ENCODE measurements around the gene CCM2. TPM values are rescaled to one million over a fixed set of nuclear protein-coding genes. Genes with fewer than 3 reads are reported as not detected.

The CCM2 gene
- 46.1 and 65.6 TPM in 2 replicates for total RNA-seq

GRCh38 chr7:45000093-45001032 lies at the start of gene CCM2:
CCM2 (plus strand) TSS chr7:45000201; CDS start chr7:45000334, 133 bp downstream.

DNA sequence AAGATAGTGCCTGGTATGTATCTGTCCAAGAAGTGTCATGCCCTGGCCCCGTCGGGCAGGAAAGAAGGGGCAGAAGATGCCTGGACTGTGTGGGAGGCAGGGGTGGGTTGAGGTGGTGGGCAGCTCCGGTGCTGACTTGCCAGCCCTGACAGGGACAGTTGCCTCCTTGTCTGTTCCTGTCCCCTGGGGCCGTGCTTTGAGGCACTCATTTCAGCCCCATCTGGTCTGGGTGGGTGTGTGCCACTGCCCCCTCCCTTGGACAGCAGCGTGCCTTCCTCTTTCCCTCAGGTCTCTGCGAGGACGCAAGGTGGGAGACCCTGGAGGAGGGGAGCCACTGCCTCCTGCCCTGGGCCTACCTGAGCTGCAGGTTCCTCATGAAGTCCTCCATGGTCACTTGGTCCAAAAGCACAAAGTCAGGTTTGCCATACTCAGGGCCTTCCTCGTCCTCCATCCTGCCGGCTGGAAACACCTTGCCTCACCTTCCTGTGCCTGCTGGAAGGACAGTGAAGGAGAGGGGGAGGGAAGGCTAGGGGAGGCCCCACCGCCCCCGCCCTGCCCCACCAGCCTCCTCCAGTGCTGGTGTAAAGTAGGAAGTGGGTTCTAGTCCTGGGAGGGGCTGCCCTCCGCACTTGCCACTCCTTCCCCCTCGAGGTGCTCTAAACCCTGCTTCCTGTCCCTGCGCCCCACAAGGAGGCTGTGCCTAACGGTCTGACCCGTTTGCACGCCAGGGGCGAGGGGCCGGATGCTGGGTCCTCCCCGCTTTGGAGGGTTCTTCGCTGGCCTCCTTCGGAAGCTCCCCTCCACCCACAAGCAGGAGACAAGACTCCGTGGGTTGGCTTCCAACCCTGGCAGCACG lies 21.3 kb upstream of the CCM2 start, which contains the start of gene MYO1G:
Gene MYO1G (minus strand): TSS at position 505 of the 856 bp plus-strand sequence. CDS start 54 bp downstream, at position 451.

DNA sequence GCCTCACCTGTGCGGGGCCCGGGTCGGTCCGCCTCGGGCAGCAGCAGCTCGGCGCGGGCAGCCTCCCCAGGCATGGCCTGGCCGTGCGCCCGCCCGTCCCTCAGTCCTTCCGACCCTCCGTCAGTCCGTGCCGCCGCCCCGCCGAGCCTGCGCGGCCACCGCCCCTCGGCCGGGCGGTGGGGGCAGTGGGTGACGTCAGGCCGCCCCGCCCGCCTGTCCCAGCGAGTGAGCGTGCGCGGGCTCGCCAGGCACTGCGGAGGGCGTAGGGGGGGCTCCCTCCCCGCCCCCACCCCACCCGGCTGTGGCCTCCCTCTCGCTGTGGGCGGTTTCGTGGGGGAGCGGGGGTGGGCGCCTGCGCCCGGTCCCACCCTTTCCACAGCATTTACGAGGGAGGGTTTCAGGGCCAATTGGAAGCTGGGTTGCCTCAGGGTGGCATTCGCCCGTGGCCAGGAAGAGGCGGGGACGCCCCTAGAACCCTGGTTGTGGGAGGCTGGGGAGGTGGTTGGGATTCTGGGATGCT lies 88.9 kb downstream of the CCM2 start, which contains the start of gene NACAD:
Gene NACAD (minus strand): TSS at position 149 of the 520 bp plus-strand sequence. CDS start 75 bp downstream, at position 74.

GRCh38 chr7:45111298-45112223 lies 111.6 kb downstream of the CCM2 start, which contains the start of gene TBRG4:
TBRG4 (minus strand) TSS chr7:45111697; CDS start chr7:45109237, 2,460 bp downstream.

Other genes with a start within 250 kb of the CCM2 start
- 1,496 and 1,621 TPM in 2 replicates for gene PPIA, start 203.5 kb upstream of the CCM2 start, total RNA-seq
- 98.1 and 104 TPM in 2 replicates for gene H2AZ2, start 152.1 kb upstream of the CCM2 start, total RNA-seq
- 26.7 and 45.6 TPM in 2 replicates for gene PURB, start 114.7 kb upstream of the CCM2 start, total RNA-seq
- gene MYO1G, start 21.2 kb upstream of the CCM2 start, total RNA-seq: 0.14 and 0.34 TPM in 2 replicates
- 0.34 and 0.43 TPM in 2 replicates for gene NACAD, start 88.8 kb downstream of the CCM2 start, total RNA-seq
- 89.9 and 109 TPM in 2 replicates for gene TBRG4, start 111.5 kb downstream of the CCM2 start, total RNA-seq
- gene RAMP3, start 157.6 kb downstream of the CCM2 start, total RNA-seq: not detected in 2 replicates